ENCODE data around the gene KRTAP5-1.

GRCh38 chr11:1600626-1601025 is 15.5 kb upstream of the KRTAP5-1 start:
- TF ChIP-seq CTCF (conservative IDR thresholded peaks at IDR 0.05; ENCODE audit: low read length) (no peak), EZH2phosphoT487 (IDR thresholded peaks at IDR 0.05; ENCODE audit: borderline replicate concordance, low read depth, low read length) (no peak)

Data from OCI-LY7 (cell line).